SHP77 (cell line): ENCODE results near the gene OOEP.

Experiments used
- DNase-seq, 2 experiments: peaks; one replicate each; lab custom pipeline; 2025; lab: John Stamatoyannopoulos, UW

The OOEP gene

GRCh38 chr6:73364549-73364948 is 5.1 kb downstream of the OOEP start:
- no peak for DNase-seq

- DNase-seq = no peak
These were observed 5.6 kb downstream of the OOEP start for GRCh38 chr6:73364121-73364520.

- DNase-seq = no peak
These were observed 6.2 kb downstream of the OOEP start for GRCh38 chr6:73363537-73363875.

GRCh38 chr6:73362869-73363536 is 6.7 kb downstream of the OOEP start:
- no peak for DNase-seq

- no peak for DNase-seq
These were observed 7.3 kb downstream of the OOEP start, which contains the start of gene KHDC3L for GRCh38 chr6:73362358-73362757. Gene KHDC3L (plus strand): TSS chr6:73362658. CDS start chr6:73362730, 72 bp downstream.

GRCh38 chr6:73353636-73354593 is 15.8 kb downstream of the OOEP start, which contains the start of gene DPPA5:
Gene DPPA5 (minus strand): TSS chr6:73354276. CDS start chr6:73354225, 51 bp downstream.
- DNase-seq = no peak

GRCh38 chr6:73349311-73349710 is 20.4 kb downstream of the OOEP start:
- no peak for DNase-seq

- DNase-seq = no peak
These were observed 21.0 kb downstream of the OOEP start for GRCh38 chr6:73348550-73349204.

GRCh38 chr6:73343164-73343563 is 26.5 kb downstream of the OOEP start:
- DNase-seq = no peak

- DNase-seq = no peak
These were observed 27.5 kb downstream of the OOEP start for GRCh38 chr6:73342174-73342573.

GRCh38 chr6:73341335-73341734 is 28.4 kb downstream of the OOEP start:
- DNase-seq = no peak

- DNase-seq = no peak
These were observed 29.6 kb downstream of the OOEP start for GRCh38 chr6:73340048-73340447.

GRCh38 chr6:73339340-73339739 is 30.4 kb downstream of the OOEP start:
- DNase-seq = no peak

GRCh38 chr6:73329201-73329600 is 40.5 kb downstream of the OOEP start:
- DNase-seq = no peak

GRCh38 chr6:73328790-73329189 is 40.9 kb downstream of the OOEP start:
- DNase-seq = no peak

- no peak for DNase-seq
These were observed 44.0 kb downstream of the OOEP start for GRCh38 chr6:73325656-73326055.

- no peak for DNase-seq
These were observed 46.4 kb downstream of the OOEP start for GRCh38 chr6:73323323-73323722.
